HuH-7.5 (cell line): ENCODE measurements around the gene ANKAR.
A peak's percentile ranks its signal among the peaks of the same experiment; 100 is the strongest.
"Not testable (repeated sequence)": the region's sequence is repeated elsewhere in the genome, so short reads cannot be mapped to it uniquely, and the experiment has no call there.

Experiments
- DNase-seq: peaks from one replicate; pipeline ENCODE4 v3.0.0; 2011; ENCODE audit warnings: low spot score

Gene ANKAR, protein sequence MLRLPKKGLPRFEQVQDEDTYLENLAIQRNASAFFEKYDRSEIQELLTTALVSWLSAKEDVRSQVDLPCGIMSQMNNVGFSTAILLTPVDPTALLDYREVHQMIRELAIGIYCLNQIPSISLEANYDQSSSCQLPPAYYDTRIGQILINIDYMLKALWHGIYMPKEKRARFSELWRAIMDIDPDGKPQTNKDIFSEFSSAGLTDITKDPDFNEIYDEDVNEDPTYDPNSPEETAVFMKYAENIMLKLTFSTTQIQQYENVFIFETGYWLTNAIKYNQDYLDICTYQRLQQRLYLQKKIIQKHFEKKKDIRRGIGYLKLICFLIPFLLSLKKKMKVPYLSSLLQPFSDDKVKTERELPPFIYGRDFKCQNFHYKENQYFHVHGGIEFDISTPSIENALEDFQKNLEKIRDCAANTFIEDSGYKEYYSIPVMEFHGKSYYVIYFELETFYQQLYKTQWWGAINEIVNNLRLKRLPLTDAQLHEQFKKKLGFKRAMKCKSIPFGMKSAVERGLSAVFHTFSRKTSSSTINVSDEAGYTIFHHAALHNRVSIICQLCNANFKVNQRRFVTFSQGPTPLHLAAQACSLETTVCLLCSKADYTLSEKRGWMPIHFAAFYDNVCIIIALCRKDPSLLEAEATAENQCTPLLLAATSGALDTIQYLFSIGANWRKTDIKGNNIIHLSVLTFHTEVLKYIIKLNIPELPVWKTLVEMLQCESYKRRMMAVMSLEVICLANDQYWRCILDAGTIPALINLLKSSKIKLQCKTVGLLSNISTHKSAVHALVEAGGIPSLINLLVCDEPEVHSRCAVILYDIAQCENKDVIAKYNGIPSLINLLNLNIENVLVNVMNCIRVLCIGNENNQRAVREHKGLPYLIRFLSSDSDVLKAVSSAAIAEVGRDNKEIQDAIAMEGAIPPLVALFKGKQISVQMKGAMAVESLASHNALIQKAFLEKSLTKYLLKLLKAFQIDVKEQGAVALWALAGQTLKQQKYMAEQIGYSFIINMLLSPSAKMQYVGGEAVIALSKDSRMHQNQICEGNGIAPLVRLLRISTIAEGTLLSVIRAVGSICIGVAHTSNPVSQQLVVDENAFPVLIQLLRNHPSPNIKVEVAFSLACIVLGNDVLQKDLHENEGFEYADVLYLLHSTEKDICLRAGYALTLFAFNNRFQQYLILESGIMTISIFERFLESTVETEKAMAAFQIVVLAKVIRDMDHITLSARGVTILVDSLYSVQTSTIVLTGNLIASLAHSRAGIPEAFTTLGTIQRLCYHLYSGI (N-terminal part only)

DNA sequence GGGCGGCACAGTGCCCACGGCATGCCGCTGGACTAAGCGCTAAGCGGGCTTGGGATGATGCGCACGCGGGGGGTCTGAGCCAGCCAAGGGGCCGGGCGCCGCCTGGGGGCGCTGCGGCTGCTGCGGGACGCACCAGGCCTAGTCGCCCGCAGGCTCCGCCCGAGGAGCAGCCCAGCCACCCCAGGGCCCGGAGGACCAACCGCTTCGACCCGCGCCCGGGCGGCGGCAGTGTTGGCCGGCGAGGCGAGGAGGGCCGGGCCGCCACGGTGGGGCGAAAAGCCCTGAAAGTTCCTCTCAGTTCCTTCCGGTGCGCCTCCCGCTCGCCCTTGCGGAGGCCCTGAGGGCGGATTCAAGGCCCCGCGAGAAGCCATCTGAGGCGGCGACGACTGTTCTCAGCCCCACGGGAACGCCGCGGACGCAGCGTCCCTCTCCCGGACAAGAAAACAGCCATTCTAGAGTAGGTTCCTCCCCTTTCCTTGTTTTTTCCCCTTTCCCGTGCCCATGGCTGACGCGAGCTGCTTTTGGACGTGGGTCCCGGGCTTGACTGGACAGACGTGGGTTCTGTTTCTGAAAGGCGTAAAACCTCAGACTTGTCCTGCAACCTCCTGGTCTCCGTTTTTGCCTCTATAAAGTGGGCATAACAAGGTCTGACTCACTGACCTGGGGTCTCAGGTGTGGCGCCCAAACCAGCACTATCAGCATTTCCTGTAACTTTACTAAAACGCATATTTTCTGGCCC, at the start of gene ANKAR:
Gene ANKAR, plus strand, starts transcription at position 297 of the 739 bp plus-strand sequence. CDS start 1,821 bp downstream, outside the sequence.
- peak; percentile 79 for DNase-seq

DNA sequence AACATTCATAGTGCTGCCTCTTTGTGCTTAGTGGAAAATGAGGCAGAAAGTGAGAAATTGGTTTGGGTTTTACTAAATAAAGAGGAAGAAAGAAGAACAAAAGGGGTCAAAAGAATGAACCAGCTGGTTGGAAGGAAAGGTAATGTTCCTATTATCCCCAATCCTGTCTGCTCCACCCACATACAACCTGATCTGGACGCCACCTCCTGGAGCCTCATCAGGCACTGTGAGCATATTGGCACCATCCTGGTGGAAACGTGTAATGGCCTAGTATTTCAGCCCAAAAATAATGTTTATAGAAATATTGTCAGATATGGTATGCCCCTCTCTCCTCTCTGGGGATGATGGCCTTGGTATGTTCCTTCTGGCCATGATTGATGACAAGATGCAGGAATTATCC, 48.8 kb upstream of the ANKAR start:
- DNase-seq = no peak

- DNase-seq = no peak
These were observed 46.7 kb upstream of the ANKAR start for GRCh38 chr2:189627789-189628188.

- no peak for DNase-seq
These were observed 45.5 kb upstream of the ANKAR start for GRCh38 chr2:189628817-189629530.

DNA sequence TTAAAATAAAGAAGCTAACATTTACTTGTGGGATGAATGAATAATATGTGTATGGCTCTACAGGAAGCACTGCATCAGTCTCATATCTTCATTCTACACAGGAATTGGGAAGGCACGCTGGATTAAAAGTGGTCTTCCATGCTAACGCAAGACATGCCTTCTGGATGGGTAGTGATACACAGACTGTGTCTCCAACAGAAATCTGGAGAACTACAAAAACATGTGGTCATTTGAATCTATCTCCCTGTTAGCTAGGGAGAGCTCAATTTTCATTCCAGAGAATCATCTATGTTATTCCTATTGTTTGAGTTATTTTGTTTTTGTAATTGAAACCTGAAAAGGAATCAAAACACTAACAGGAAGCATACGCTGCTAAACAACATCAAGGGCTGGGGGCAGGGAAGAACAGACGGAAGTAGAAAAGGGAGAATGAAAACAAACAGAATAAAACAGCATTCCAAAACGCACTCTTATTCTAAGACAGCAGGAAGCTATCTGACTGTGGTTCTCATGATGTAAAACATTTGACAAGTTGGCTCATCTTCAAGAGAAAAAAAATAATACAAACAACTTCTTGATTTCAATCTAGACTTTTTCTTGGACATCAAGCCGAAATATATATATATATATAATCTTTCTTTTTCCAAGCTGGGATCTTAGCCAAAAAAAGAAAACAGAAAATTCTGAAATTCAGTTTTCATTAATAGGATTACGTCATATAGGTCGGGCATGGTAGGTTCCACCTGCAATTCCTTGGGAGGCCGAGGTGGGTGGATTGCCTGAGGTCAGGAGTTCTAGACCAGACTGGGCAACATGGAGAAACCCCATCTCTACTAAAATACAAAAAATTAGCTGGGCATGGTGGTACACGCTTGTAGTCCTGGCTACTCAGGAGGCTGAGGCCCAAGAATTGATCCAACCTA, 44.7 kb upstream of the ANKAR start:
- DNase-seq = no peak

DNA sequence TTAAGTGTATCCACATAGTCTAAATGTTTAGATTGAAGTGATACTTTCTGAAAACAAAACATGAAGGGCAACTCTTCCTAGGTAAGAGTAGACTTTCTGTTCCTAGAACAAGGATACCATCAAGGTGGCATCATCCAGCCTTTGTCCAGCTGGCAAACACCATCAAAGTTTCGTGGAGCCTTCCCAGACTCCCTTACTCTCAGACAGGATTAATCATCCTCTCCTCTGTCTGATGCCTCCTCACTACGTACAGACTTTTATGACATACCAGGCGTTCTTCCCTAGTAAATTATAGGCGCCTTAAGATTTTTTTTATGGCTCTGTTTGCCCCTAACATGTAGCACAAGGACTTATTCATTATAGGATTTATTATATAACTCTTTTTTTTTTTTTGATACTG, 42.6 kb upstream of the ANKAR start:
- no peak for DNase-seq

GRCh38 chr2:189633392-189633811, 41.1 kb upstream of the ANKAR start:
- DNase-seq = no peak

- no peak for DNase-seq
These were observed 39.1 kb upstream of the ANKAR start for GRCh38 chr2:189635353-189635752.

- no peak for DNase-seq
These were observed 36.0 kb upstream of the ANKAR start for GRCh38 chr2:189638301-189639006.

- no peak for DNase-seq
These were observed 35.4 kb upstream of the ANKAR start for GRCh38 chr2:189639007-189639609.

DNA sequence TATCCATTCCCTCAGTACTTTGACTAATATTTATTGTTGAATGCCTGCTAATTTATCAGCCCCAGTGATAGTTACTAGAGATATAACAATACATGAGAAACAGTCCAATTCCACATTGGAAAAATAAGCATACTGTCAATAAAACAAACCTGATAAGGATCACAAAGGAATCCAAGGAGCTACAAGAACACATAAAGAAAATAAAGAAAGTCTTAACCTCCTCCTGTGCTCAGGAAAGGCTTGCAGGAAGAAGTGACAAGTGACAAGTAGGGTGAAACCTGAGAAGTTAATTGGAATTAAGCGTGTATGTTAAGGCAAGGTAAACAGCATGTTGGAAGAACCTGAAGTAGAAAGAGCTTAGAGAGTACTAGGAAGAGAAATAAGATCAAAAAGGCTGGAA, 33.5 kb upstream of the ANKAR start:
- DNase-seq = no peak

DNA sequence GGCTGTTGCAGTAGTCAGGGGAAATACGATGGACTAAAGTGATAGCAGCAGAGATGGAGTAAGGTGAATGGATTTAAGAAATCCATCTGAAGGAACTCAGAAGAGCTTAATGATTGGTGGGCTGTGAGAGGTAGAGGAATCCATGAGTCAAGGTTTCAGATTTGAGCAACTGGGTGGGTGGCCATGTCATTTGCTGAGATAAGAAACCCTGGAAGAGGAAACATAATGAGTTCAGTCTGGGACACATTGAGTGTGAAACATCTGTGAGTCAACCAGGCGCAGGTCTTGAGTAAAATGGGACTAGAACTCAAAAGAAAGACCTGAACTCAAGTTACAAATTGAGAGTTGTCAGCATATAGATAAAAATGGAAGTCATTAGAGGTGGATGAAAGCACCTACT, 32.9 kb upstream of the ANKAR start:
- DNase-seq = no peak

DNA sequence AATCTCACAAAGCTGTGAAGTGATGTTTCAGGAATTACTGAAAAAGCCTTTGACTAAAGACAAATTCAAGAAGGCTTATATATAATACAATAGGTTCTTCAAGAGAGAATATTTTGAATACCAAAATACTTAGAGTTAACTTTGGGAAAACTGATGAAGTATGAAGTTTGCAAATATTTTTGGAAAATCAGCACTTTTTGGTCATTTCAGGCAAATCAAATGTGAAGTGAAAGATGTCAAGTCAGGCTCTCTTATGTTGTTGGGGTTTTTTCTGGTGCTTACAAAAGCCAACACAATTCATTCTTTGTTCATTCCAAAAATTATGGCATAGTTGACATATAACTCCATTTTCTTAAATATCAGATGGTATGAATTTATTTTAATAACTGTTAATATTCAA, 27.9 kb upstream of the ANKAR start:
- no peak for DNase-seq

DNA sequence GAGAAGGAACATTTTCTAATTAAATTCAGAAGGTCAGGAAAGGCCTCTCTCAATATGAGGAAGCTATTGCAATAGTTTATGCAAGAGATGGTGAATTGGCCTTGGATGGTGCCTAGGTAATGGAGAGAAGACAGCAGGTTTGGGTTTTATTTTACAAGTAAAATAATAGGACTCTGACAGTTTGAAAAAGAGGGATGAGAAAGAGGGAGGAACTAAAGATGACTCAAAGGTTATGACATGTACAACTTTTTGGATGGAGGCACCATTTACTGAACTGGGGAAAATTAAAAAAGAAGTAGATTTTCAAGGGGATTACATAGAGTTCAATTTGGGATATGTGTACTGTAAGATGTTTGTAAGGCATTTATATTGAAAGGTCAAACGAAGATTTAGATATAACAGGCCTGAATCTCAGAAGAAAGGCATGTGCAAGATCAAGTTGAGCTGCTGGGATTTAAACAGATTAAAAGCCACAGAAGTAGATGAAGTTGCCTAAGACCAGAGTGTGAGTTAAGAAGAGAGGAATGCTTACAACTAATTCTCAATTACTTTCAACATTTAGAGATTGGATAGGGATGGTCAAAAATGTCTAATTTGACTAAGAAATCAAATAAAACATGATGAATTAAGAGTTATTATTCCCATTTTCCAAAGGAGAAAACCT, 25.5 kb upstream of the ANKAR start:
- DNase-seq = no peak

- DNase-seq = no peak
These were observed 23.2 kb upstream of the ANKAR start for GRCh38 chr2:189651284-189651683.

- DNase-seq = not testable (repeated sequence)
These were observed 21.0 kb upstream of the ANKAR start for GRCh38 chr2:189653464-189653863.

- DNase-seq = no peak
These were observed 19.8 kb upstream of the ANKAR start for GRCh38 chr2:189654641-189655040.

- no peak for DNase-seq
These were observed 16.6 kb upstream of the ANKAR start for GRCh38 chr2:189657867-189658266.
